ENCODE measurements around the gene TMEM269.

TMEM269 gene, protein sequence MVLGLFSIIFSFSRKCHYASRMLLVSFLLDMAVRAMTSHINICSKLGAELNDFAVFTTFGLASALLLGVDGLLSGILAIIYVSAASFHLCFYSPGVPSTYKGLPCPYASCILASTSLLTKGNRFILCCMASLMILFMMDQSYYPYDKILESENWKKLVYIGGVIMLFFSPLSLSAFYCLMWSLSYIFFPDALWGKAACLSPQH

GRCh38 chr1:42784946-42785693, at the start of gene TMEM269:
TMEM269 (plus strand) TSS chr1:42784991; CDS start chr1:42789894, 4,903 bp downstream.
- DNase-seq: peak in 2 of 14 donors; percentile 5 to 17

- DNase-seq: no peak
These were observed 49.7 kb upstream of the TMEM269 start for GRCh38 chr1:42735056-42735455.

GRCh38 chr1:42735477-42736105, 49.2 kb upstream of the TMEM269 start:
- DNase-seq: no peak

- DNase-seq: no peak
These were observed 48.6 kb upstream of the TMEM269 start for GRCh38 chr1:42736152-42736551.

- no peak for DNase-seq
These were observed 48.1 kb upstream of the TMEM269 start for GRCh38 chr1:42736571-42737200.

GRCh38 chr1:42737257-42737656, 47.5 kb upstream of the TMEM269 start:
- DNase-seq: peak in 4 of 14 donors; percentile 2 to 18 (median 11)

DNA sequence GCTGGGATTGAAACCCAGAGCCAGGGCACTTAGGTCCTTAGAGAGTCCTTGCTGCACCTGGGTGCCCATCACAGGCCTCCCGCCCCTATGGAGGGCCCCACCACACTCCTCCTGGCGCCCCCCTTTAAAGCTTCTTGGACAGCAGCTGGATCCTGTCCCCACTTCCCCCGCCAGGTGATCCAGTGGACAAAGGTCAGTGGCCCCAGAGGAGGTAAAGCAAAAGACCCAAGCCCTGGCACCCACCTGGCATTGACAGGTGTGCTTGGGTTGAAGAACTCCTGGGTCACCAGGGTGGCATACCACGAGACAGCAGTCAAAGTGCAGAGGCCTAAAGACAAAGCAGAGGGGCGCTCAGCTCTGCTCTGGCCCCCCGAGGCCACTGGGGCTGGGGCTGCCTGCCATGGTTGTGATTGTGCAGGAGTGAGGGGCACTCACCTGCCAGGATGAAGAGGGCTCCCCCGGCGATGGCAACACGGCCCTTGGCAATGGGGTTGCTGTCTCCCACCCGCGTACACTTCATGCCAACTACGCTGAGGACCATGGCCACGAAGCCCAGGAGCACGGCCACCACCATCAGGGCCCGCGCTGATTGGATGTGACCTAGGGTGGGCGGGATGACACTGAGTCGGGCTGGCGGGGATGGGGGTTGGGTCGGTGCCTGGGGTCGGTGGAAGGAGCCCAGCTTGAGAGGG, 46.7 kb upstream of the TMEM269 start:
- no peak for DNase-seq

DNA sequence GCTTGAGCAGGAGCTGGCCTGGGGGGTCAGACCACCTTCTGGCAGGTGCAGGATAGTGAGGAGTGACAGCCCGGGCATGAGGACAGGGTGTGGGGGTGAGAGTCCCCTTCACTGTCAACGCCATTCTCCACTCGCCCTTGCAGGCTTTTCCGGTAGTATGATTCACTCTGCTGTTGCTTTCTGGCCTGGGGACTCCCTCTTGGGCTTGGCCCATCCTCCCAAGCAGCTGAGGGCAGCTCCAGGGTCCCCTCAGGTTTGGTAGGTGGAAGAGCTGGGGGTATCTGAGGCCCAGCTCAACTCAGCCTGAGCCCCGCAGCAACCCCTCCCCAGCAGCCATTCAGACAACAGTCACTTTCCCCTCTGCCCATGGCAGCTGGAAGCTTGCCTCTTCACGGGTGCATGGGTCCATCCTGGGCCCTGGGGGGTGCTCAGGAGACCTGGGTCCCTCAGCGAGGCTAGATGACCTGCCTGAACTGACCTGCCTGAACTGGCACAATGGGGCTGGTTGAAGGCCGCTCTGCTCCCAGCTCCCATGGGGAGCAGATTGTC, 46.0 kb upstream of the TMEM269 start:
- no peak for DNase-seq

- DNase-seq: no peak
These were observed 44.8 kb upstream of the TMEM269 start, which contains the start of gene CLDN19 for GRCh38 chr1:42739753-42740700. CLDN19 (minus strand) TSS chr1:42740236; CDS start chr1:42740063, 173 bp downstream.

GRCh38 chr1:42740851-42741580, 43.8 kb upstream of the TMEM269 start:
- peak in 3 of 14 donors; percentile 12 to 36 (median 18) for DNase-seq

DNA sequence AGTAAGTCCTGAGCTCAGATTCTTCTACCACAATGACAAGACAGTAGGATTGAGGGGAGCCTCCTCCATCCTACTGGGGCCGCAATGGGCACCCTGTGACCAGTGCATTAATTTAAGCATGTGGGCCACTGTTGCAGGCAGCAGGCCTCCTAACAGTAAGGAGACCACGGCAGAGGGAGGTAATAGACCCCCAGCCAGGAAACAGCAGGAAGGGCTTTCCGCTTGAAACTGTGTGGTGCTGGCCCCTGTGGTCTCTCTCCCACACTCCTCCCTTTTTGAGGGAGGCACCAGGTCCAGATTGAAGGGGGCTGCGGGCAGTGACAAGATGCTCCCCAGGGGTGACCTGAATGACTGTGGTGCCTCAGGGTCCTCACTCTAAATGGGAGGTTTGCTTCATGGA, 43.1 kb upstream of the TMEM269 start:
- DNase-seq: no peak

DNA sequence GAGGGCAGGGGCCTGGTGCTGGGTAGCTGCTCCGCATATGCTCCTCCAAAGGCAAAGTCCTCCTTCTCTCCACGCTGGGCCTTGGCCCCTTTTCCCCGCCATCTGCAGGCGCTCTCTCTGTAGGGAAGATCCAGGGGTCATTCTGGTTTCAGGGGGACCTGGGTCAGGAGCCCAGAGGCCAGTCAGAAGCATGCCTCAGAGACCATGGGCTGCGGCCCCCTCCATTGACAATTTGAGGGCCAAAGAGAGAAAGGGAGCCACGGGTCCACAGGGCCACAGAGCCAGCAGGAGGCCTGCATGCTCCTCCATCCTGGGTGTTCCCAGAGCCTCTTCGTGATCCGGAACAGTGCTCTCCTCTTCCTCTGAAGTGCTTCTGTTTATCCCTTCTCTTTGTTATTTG, 42.6 kb upstream of the TMEM269 start:
- DNase-seq: no peak

- no peak for DNase-seq
These were observed 42.0 kb upstream of the TMEM269 start for GRCh38 chr1:42742617-42743316.

DNA sequence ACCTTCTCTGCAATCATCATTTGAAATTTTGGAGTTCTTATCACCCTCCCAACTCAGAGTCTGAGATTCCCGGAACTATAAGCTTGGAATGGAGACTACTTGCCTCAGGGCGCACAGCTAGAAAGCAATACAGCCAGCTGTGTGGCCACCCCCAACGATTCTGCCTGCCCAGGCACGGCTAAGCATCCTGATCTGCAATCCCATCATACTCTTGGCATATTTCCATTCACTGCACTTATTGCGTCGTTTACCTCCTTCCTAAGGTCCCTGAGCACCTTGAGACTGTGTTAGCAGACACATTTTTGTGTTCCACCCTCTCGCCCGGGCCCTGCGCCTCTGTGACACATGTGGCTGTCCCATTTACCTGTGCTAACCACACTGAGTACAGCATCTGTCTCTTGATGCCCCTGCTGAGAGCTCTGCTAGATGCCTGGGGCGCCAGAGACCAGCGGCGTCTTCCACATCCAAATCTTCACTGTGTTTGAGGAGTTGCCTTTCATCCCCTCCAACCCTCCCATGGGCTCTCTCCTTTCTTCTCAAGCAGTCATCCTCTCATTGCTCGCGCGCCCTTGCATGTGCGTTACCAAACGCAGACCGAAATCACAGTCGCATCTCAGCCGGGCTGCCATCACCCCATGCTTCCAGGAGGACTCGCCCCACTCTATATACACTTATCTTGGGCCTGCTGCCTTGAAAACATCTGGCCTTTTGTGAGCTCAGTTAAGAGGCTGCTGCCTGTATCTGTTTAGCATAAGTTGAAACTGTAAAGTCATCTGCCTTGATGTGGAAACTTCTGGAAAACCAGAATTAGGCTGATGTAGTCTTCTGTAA, 41.3 kb upstream of the TMEM269 start:
- no peak for DNase-seq

DNA sequence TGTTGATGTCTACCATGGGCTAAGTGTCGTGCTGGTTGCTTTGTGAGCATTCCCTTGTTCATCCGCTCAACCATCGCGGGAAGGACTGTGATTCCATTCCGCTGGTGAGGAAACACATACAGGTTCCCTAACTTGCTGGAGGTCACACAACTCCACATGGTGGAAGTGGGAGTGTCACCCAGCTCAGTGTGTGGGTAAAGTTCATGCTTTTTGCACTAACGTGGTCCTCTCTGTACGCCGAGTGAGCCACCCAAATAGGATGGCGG, 40.7 kb upstream of the TMEM269 start:
- DNase-seq: no peak

- DNase-seq: peak in 1 of 14 donors; percentile 53
These were observed 38.9 kb upstream of the TMEM269 start for GRCh38 chr1:42745851-42746250.

DNA sequence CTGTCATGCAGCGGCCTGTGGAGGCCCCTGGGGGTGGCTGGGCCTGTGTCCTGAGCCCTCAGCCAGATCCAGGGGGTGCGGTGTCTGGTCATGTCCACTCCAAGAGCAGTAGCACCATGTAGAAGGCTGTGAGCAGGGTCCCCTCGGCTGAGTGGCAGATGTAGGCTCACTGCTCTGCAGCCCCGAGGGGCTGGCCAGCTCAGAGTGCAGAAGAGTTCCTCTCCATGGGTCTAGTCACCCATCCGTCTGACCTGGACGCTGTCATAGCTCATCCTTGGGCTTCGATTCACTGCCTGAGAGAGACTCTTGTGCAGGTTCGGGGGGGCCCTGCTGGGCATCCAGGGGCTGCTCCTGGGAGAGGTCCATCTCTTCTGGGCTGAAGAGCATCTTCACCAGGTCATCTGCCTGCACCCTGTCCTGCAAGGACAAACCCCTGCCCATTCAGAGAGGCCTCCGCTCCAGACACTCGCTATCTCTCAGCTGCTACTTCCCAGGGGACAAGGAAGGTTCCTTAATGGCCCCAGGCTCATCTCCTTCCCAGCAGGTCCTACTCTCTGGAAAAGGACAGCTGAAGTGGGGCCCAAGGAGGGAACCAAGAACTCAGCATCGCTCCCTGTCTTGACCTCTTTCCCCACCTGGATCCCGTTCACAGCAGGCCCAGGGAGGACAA, 38.2 kb upstream of the TMEM269 start:
- DNase-seq: no peak

- peak in 4 of 14 donors; percentile 12 to 31 (median 22) for DNase-seq
These were observed 37.7 kb upstream of the TMEM269 start for GRCh38 chr1:42747125-42747524.

Data from C1 segment of cervical spinal cord (tissue), 14 donors.